ENCODE data around the gene VMAC. TPM values are rescaled to one million over a fixed set of nuclear protein-coding genes. Genes with fewer than 3 reads are reported as not detected.

Gene VMAC
- total and polyA plus RNA-seq, 2 of the 13 experiments (the other 11 are each of a cell fraction or from before 2014, with no cell fraction given), result 2.4 TPM

DNA sequence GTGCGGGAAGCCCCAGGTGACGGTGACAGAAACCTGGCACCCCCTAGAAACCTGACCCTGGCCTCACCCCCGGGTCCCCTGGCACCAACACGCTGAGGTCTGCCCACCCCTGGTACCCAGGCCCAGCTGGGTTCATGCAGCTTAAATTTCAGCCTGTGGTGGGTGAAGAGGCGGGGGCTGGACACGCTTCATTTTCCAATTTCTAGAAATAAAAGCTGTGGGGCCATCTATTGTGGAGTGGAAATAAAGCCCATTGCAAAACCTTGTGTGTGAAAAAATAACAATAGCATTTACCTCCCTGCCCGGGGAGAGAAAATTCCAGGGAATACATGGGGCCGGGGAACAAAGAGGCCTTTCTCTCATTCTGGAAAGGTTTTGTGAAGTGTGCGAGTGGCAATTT, 26.8 kb upstream of the VMAC start (continued):
- TF ChIP-seq ZNF687 (CRISPR knock-in tag; IDR thresholded peaks at IDR 0.05), result peak; percentile 33; the same call in 1 of the 2 replicates
- no peak for TF ChIP-seq ZNF318 (CRISPR knock-in tag; IDR thresholded peaks at IDR 0.05)
- peak; percentile 76 for TF ChIP-seq HNRNPL (IDR thresholded peaks at IDR 0.05; ENCODE audit: low read depth, low read length)
- TF ChIP-seq LRRFIP1 (CRISPR knock-in tag; conservative IDR thresholded peaks at IDR 0.05), result no peak
- TF ChIP-seq SOX6 (IDR thresholded peaks at IDR 0.05), result no peak
- TF ChIP-seq SOX6 (CRISPR knock-in tag; IDR thresholded peaks at IDR 0.05), result peak; percentile 73; the same call in 1 of the 2 replicates
